Neuronal stem cell (in vitro differentiated cells): ENCODE results near the gene GRIK2.

Experiments
- DNase-seq: peaks from one replicate; pipeline ENCODE4 v3.0.0-alpha.2; 2013; ENCODE audit warnings: low spot score
- H2AFZ ChIP-seq: one replicate; pipeline ENCODE4 v1.6.1; 2013; ENCODE audit warnings: mild to moderate bottlenecking, low read length, inconsistent platforms
- H2AK5ac ChIP-seq: 2 replicates; pipeline ENCODE4 v1.6.1; 2013; ENCODE audit warnings: low read depth, mild to moderate bottlenecking, inconsistent platforms, low read length, moderate library complexity, mixed read lengths
- H2BK120ac ChIP-seq: 2 replicates; pipeline ENCODE4 v1.6.1; 2013; ENCODE audit warnings: low read depth, mild to moderate bottlenecking, inconsistent platforms, low read length, moderate library complexity, mixed read lengths
- H2BK12ac ChIP-seq: one replicate; pipeline ENCODE4 v1.6.1; 2013; ENCODE audit warnings: low read length, inconsistent platforms
- H2BK15ac ChIP-seq: 2 replicates; pipeline ENCODE4 v1.6.1; 2013; ENCODE audit warnings: mild to moderate bottlenecking, low read length, inconsistent platforms, mixed read lengths
- H2BK5ac ChIP-seq: one replicate; pipeline ENCODE4 v1.6.1; 2013; ENCODE audit warnings: inconsistent platforms, mild to moderate bottlenecking, low read length, moderate library complexity
- H3K14ac ChIP-seq: one replicate; pipeline ENCODE4 v1.6.1; 2013; ENCODE audit warnings: low read length, inconsistent platforms
- H3K18ac ChIP-seq: 2 replicates; pipeline ENCODE4 v1.6.1; 2013; ENCODE audit warnings: low read length, inconsistent platforms
- H3K23ac ChIP-seq: 2 replicates; pipeline ENCODE4 v1.6.1; 2013; ENCODE audit warnings: low read depth, mild to moderate bottlenecking, mixed read lengths, low read length, inconsistent platforms; ENCODE audit not compliant: poor library complexity
- H3K27ac ChIP-seq: replicated peaks from 3 replicates; pipeline ENCODE4 v1.5.1; 2013; ENCODE audit warnings: low read length, inconsistent platforms
- H3K27me3 ChIP-seq, 3 experiments: 2 replicates each; pipeline ENCODE4 v1.6.1; 2013; ENCODE audit warnings: low read length in 3 of 3, mild to moderate bottlenecking in 2 of 3, inconsistent platforms in 1 of 3, low read depth in 1 of 3, mixed read lengths in 1 of 3, moderate library complexity in 1 of 3; ENCODE audit not compliant: control insufficient read depth in 3 of 3, insufficient read depth in 3 of 3
- H3K36me3 ChIP-seq, 2 donors: replicated peaks in 1 of 2; 2 replicates each; pipeline ENCODE4 v1.6.1; 2013; ENCODE audit warnings: low read length in 2 of 2; ENCODE audit not compliant: control insufficient read depth in 2 of 2, insufficient read depth in 2 of 2
- H3K4ac ChIP-seq: 2 replicates; pipeline ENCODE4 v1.6.1; 2013; ENCODE audit warnings: inconsistent platforms, mild to moderate bottlenecking, low read length, moderate library complexity
- H3K4me1 ChIP-seq, 2 donors: 1 replicate in 1 of 2; 2 replicates in 1 of 2; pipeline ENCODE4 v1.6.1; 2013; ENCODE audit warnings: low read length in 2 of 2, low read depth in 1 of 2; ENCODE audit not compliant: control insufficient read depth in 2 of 2, insufficient read depth in 1 of 2
- H3K4me2 ChIP-seq: one replicate; pipeline ENCODE4 v1.6.1; 2013; ENCODE audit warnings: mild to moderate bottlenecking, low read length, inconsistent platforms; ENCODE audit not compliant: insufficient read depth, poor library complexity, severe bottlenecking
- H3K4me3 ChIP-seq, 2 donors: 2 replicates each; pipeline ENCODE4 v1.5.1; 2013; ENCODE audit warnings: low read length in 2 of 2, mild to moderate bottlenecking in 2 of 2, inconsistent platforms in 1 of 2, moderate library complexity in 1 of 2
- H3K79me1 ChIP-seq: one replicate; pipeline ENCODE4 v1.6.1; 2013; ENCODE audit warnings: low read depth, mild to moderate bottlenecking, inconsistent platforms, low read length, moderate library complexity
- H3K9ac ChIP-seq: one replicate; pipeline ENCODE4 v1.6.1; 2013; ENCODE audit warnings: mild to moderate bottlenecking, low read depth, low read length, inconsistent platforms; ENCODE audit not compliant: poor library complexity
- H3K9me3 ChIP-seq, 2 donors: replicated peaks in 1 of 2; 2 replicates each; pipeline versions ENCODE3 to v1.6.1; 2013; ENCODE audit warnings: low read length in 2 of 2, mild to moderate bottlenecking in 2 of 2, inconsistent platforms in 1 of 2, low read depth in 1 of 2, mixed read lengths in 1 of 2, moderate library complexity in 1 of 2; ENCODE audit not compliant: control insufficient read depth in 2 of 2, insufficient read depth in 1 of 2
- H4K8ac ChIP-seq: one replicate; pipeline ENCODE4 v1.6.1; 2013; ENCODE audit warnings: low read depth, mild to moderate bottlenecking, inconsistent platforms, low read length, moderate library complexity
- H4K91ac ChIP-seq: one replicate; pipeline ENCODE4 v1.6.1; 2013; ENCODE audit warnings: low read length, low read depth, mild to moderate bottlenecking, inconsistent platforms; ENCODE audit not compliant: poor library complexity
- WGBS, 2 donors: extraction: QIAGEN DNeasy Blood & Tissue Kit; methylation state at CpG; one replicate each; pipeline ENCODE4 v1.1.7; 2013; ENCODE audit warnings: missing lambda C conversion rate in 2 of 2, mixed read lengths in 1 of 2; ENCODE audit not compliant: insufficient read length in 2 of 2, insufficient replicate concordance in 1 of 2; ENCODE audit errors: extremely low coverage in 2 of 2; 5-methylcytosine and 5-hydroxymethylcytosine counted together

GRIK2 gene

GRCh38 chr6:101458826-101459225, 65.3 kb downstream of the GRIK2 start:
- Histone ChIP-seq H3K4me1 (peaks cover 0 to 3% of the 10 kb centered on the region in 2 donors), H3K27ac (no peak overlapping the region), H3K79me1 (no peaks in the 10 kb centered on the region), H3K4me2 (no peak overlapping the region), H3K23ac (no peak overlapping the region), H3K18ac (no peak overlapping the region), H3K27me3 (no peaks in the 10 kb centered on the region), H2AK5ac (no peak overlapping the region), H3K14ac (no peak overlapping the region), H2AFZ (no peak overlapping the region), H4K91ac (no peak overlapping the region), H3K9me3 (peaks cover 0 to 2% of the 10 kb centered on the region in 2 donors), H3K4me3 (no peak overlapping the region), H3K36me3 (no peaks in the 10 kb centered on the region), H2BK15ac (no peak overlapping the region), H4K8ac (no peak overlapping the region), H2BK120ac (no peak overlapping the region), H2BK12ac (no peak overlapping the region), H3K4ac (no peak overlapping the region), H3K9ac (no peak overlapping the region), H2BK5ac (no peak overlapping the region)
- no CpG with 5 or more reads among the region's 2 CpGs for WGBS, 2 donors
- no peak for DNase-seq

GRCh38 chr6:101462576-101462975, 69.1 kb downstream of the GRIK2 start:
- H4K8ac ChIP-seq: no peak overlapping the region
- H3K36me3 ChIP-seq: no peaks in the 10 kb centered on the region
- H3K27ac ChIP-seq: no peak overlapping the region
- H3K4ac ChIP-seq: no peak overlapping the region
- no peak overlapping the region for H3K4me3 ChIP-seq
- H2BK5ac ChIP-seq: no peak overlapping the region
- no peak overlapping the region for H2AFZ ChIP-seq
- H3K4me2 ChIP-seq: no peak overlapping the region
- H3K9ac ChIP-seq: no peak overlapping the region
- no peak overlapping the region for H4K91ac ChIP-seq
- WGBS, 2 donors: no CpG with 5 or more reads among the region's 2 CpGs
- no peak overlapping the region for H2BK12ac ChIP-seq
- H2AK5ac ChIP-seq: no peak overlapping the region
- H3K14ac ChIP-seq: no peak overlapping the region
- peaks cover 0 to 2% of the 10 kb centered on the region in 2 donors for H3K9me3 ChIP-seq
- no peak overlapping the region for H3K18ac ChIP-seq
- H3K4me1 ChIP-seq: no peaks in the 10 kb centered on the region
- H3K23ac ChIP-seq: no peak overlapping the region
- H2BK15ac ChIP-seq: no peak overlapping the region
- no peaks in the 10 kb centered on the region for H3K27me3 ChIP-seq
- H2BK120ac ChIP-seq: no peak overlapping the region
- no peak for DNase-seq
- H3K79me1 ChIP-seq: no peaks in the 10 kb centered on the region

GRCh38 chr6:101465863-101466262, 72.4 kb downstream of the GRIK2 start:
- Histone ChIP-seq H3K18ac (no peak overlapping the region), H2AFZ (no peak overlapping the region), H3K23ac (no peak overlapping the region), H3K79me1 (no peaks in the 10 kb centered on the region), H3K9ac (no peak overlapping the region), H4K8ac (no peak overlapping the region), H2BK5ac (no peak overlapping the region), H3K36me3 (no peaks in the 10 kb centered on the region), H3K9me3 (peaks cover 0 to 2% of the 10 kb centered on the region in 2 donors), H3K4me2 (no peak overlapping the region), H3K4me3 (no peak overlapping the region), H3K4ac (no peak overlapping the region), H2BK15ac (no peak overlapping the region), H3K14ac (no peak overlapping the region), H2BK120ac (no peak overlapping the region), H2AK5ac (no peak overlapping the region), H3K27ac (no peak overlapping the region), H4K91ac (no peak overlapping the region), H3K27me3 (no peaks in the 10 kb centered on the region), H3K4me1 (peaks cover 0 to 6% of the 10 kb centered on the region in 2 donors), H2BK12ac (no peak overlapping the region)
- WGBS, 2 donors: no CpG with 5 or more reads among the region's 1 CpG
- no peak for DNase-seq

GRCh38 chr6:101477436-101477835, 83.9 kb downstream of the GRIK2 start:
- no peak overlapping the region for H3K23ac ChIP-seq
- H2BK15ac ChIP-seq: no peak overlapping the region
- H3K14ac ChIP-seq: no peak overlapping the region
- H3K4me1 ChIP-seq: no peaks in the 10 kb centered on the region
- H3K9me3 ChIP-seq: no peaks in the 10 kb centered on the region
- H3K79me1 ChIP-seq: no peaks in the 10 kb centered on the region
- H4K91ac ChIP-seq: no peak overlapping the region
- no peak overlapping the region for H3K4me2 ChIP-seq
- no peak overlapping the region for H3K4ac ChIP-seq
- H3K27me3 ChIP-seq: no peaks in the 10 kb centered on the region
- H2AK5ac ChIP-seq: no peak overlapping the region
- H4K8ac ChIP-seq: no peak overlapping the region
- H2BK12ac ChIP-seq: no peak overlapping the region
- no peak overlapping the region for H3K9ac ChIP-seq
- H3K36me3 ChIP-seq: no peaks in the 10 kb centered on the region
- no peak overlapping the region for H3K18ac ChIP-seq
- WGBS, 2 donors: no CpG with 5 or more reads among the region's 2 CpGs
- DNase-seq: no peak
- H3K27ac ChIP-seq: no peak overlapping the region
- H2AFZ ChIP-seq: no peak overlapping the region
- H2BK120ac ChIP-seq: no peak overlapping the region
- no peak overlapping the region for H2BK5ac ChIP-seq
- H3K4me3 ChIP-seq: no peak overlapping the region
